DOHH2 (cell line): Measurements from ENCODE around the gene OR5AP2.
A peak's percentile ranks its signal among the peaks of the same experiment; 100 is the strongest.

Source experiments
- H3F3A ChIP-seq: fragments of 200-600 bp; sonication (generic), shearing (Covaris generic); 2 replicates; pipeline ENCODE4 v1.6.0; 2016; ENCODE audit warnings: antibody characterized with exemption, mild to moderate bottlenecking; ENCODE audit not compliant: control insufficient read depth, insufficient read depth
- H3K27ac ChIP-seq: fragments of 200-600 bp; sonication (generic); 2 replicates; pipeline ENCODE4 v1.5.1; 2014; ENCODE audit warnings: low read depth, mild to moderate bottlenecking, low read length, moderate library complexity
- H3K27me3 ChIP-seq: fragments of 200-600 bp; sonication (generic); 2 replicates; pipeline ENCODE4 v1.6.1; 2014; ENCODE audit warnings: mild to moderate bottlenecking, low read length, mixed read lengths; ENCODE audit not compliant: control insufficient read depth
- H3K36me3 ChIP-seq: fragments of 200-600 bp; sonication (generic); 2 replicates; pipeline ENCODE4 v1.6.1; 2014; ENCODE audit warnings: mild to moderate bottlenecking, low read length, moderate library complexity, mixed read lengths; ENCODE audit not compliant: control insufficient read depth
- H3K4me1 ChIP-seq: fragments of 200-600 bp; sonication (generic); 2 replicates; pipeline ENCODE4 v1.6.1; 2014; ENCODE audit warnings: mild to moderate bottlenecking, low read length, mixed read lengths; ENCODE audit not compliant: control insufficient read depth
- H3K4me2 ChIP-seq: fragments of 200-600 bp; sonication (generic); 2 replicates; pipeline ENCODE4 v1.6.0; 2014; ENCODE audit warnings: mild to moderate bottlenecking, low read length, moderate library complexity
- H3K4me3 ChIP-seq: fragments of 200-600 bp; sonication (generic); 2 replicates; pipeline ENCODE4 v1.5.1; 2014; ENCODE audit warnings: mild to moderate bottlenecking, low read length, mixed read lengths
- H3K79me2 ChIP-seq: fragments of 200-600 bp; sonication (generic); 2 replicates; pipeline ENCODE4 v1.6.1; 2014; ENCODE audit warnings: mild to moderate bottlenecking, low read length, mixed read lengths; ENCODE audit not compliant: control insufficient read depth
- H3K9me2 ChIP-seq: fragments of 200-600 bp; sonication (generic); replicated peaks from 2 replicates; pipeline ENCODE4 v1.6.1; 2014; ENCODE audit warnings: mild to moderate bottlenecking, low read length, mixed read lengths; ENCODE audit not compliant: control insufficient read depth
- H3K9me3 ChIP-seq: fragments of 200-600 bp; sonication (generic); 2 replicates; pipeline ENCODE4 v1.6.1; 2014; ENCODE audit warnings: antibody characterized with exemption, low read length, mixed read lengths; ENCODE audit not compliant: control insufficient read depth, insufficient read depth
- H4K20me1 ChIP-seq: fragments of 200-600 bp; sonication (generic); 2 replicates; pipeline ENCODE4 v1.6.0; 2014; ENCODE audit warnings: low read depth, mild to moderate bottlenecking, antibody characterized with exemption, low read length, moderate library complexity; ENCODE audit not compliant: control insufficient read depth, insufficient read depth
- EZH2phosphoT487 ChIP-seq: fragments of 200-600 bp; sonication (generic); IDR thresholded peaks from 2 replicates; pipeline ENCODE4 v1.6.1; 2017; ENCODE audit warnings: borderline replicate concordance, mild to moderate bottlenecking, antibody characterized with exemption, low read length, moderate library complexity, mixed read lengths
- TF ChIP-seq, protein P1 (sequence below): fragments of 200-600 bp; sonication (generic); IDR thresholded peaks from one replicate; pipeline ENCODE4 v1.5.1; 2014; ENCODE audit warnings: antibody characterized with exemption, mild to moderate bottlenecking, low read depth, low read length; ENCODE audit not compliant: poor library complexity, severe bottlenecking

Gene OR5AP2

DNA sequence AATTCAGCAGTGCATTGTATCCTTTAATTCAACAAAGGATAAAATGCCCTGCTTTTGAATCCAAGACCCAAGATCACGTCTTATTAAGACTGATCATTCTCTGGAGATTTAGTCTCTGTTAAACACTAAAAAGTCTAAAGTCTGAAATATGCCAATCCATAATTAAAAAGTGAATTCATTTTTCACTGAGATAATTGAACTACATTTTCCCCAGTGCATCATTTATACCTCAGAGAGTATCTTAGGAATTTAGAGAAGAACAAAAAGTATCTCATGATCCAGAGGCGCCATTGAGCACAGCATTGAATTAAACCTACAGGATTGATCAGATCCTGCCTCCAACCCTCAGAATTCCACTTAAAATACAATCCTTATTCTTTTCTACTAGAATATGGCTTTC is 5.4 kb downstream of the OR5AP2 start:
- H3K4me1 ChIP-seq: no peaks in the 10 kb centered on the region
- H3K9me2 ChIP-seq: no peaks in the 10 kb centered on the region
- no peaks in the 10 kb centered on the region for H3K79me2 ChIP-seq
- H3K4me3 ChIP-seq: no peak overlapping the region
- no peak overlapping the region for H3K27ac ChIP-seq
- no peaks in the 10 kb centered on the region for H3K27me3 ChIP-seq
- no peaks in the 10 kb centered on the region for H4K20me1 ChIP-seq
- H3K4me2 ChIP-seq: no peak overlapping the region
- no peaks in the 10 kb centered on the region for H3K36me3 ChIP-seq
- H3F3A ChIP-seq: no peaks in the 10 kb centered on the region
- no peak for TF ChIP-seq EZH2phosphoT487
- TF ChIP-seq, protein P1, sequence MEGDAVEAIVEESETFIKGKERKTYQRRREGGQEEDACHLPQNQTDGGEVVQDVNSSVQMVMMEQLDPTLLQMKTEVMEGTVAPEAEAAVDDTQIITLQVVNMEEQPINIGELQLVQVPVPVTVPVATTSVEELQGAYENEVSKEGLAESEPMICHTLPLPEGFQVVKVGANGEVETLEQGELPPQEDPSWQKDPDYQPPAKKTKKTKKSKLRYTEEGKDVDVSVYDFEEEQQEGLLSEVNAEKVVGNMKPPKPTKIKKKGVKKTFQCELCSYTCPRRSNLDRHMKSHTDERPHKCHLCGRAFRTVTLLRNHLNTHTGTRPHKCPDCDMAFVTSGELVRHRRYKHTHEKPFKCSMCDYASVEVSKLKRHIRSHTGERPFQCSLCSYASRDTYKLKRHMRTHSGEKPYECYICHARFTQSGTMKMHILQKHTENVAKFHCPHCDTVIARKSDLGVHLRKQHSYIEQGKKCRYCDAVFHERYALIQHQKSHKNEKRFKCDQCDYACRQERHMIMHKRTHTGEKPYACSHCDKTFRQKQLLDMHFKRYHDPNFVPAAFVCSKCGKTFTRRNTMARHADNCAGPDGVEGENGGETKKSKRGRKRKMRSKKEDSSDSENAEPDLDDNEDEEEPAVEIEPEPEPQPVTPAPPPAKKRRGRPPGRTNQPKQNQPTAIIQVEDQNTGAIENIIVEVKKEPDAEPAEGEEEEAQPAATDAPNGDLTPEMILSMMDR: no peak
- H3K9me3 ChIP-seq: no peaks in the 10 kb centered on the region

DNA sequence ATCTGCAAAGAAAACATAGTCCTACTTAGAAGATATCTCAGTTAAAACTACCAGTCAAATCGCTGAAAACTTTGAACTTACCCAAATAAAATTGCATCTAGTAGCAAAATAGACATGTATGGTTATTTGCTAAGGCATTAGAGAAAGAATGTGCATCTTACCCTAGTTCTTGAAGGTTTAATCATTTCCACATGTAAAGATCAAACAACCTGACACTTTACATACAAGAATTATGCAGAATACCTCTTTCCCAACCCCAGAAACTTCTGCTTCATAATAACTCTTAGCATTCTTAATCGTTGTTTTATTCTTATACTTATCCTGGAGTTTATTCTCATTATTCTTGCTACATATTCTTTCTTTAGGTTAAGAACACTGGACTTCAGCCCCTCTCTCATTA is 9.9 kb downstream of the OR5AP2 start:
- Histone ChIP-seq H3K79me2 (no peaks in the 10 kb centered on the region), H3K36me3 (no peaks in the 10 kb centered on the region), H3K9me3 (no peaks in the 10 kb centered on the region), H3K4me2 (no peak overlapping the region), H3K27me3 (no peaks in the 10 kb centered on the region), H3K4me1 (no peaks in the 10 kb centered on the region), H3K4me3 (no peak overlapping the region), H3F3A (no peaks in the 10 kb centered on the region), H3K9me2 (no peaks in the 10 kb centered on the region), H4K20me1 (no peaks in the 10 kb centered on the region), H3K27ac (no peak overlapping the region)
- TF ChIP-seq, protein P1: no peak
- no peak for TF ChIP-seq EZH2phosphoT487

DNA sequence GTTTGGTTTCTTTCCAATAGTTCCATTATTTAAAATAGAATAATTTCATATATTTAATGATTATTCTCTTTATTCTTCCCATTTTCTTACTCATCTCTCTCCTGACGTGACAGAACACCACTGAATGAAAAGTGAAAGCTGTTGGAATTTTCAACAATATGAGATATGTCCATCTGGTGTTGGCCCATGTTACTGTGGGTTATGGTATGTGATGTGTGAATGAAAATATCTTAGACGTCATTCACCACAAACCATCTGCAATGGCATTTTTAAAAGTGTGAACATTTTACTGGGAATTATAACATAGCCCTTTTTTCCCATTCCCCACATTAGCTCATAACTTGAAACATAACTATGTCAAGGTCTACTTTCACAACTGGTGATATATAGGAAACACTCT is 16.3 kb downstream of the OR5AP2 start:
- H3K4me2 ChIP-seq: no peak overlapping the region
- H3K4me3 ChIP-seq: no peak overlapping the region
- H3K4me1 ChIP-seq: no peaks in the 10 kb centered on the region
- H4K20me1 ChIP-seq: no peaks in the 10 kb centered on the region
- no peaks in the 10 kb centered on the region for H3F3A ChIP-seq
- H3K27ac ChIP-seq: no peak overlapping the region
- no peaks in the 10 kb centered on the region for H3K9me3 ChIP-seq
- H3K9me2 ChIP-seq: no peaks in the 10 kb centered on the region
- TF ChIP-seq, protein P1: no peak
- no peak for TF ChIP-seq EZH2phosphoT487
- no peaks in the 10 kb centered on the region for H3K79me2 ChIP-seq
- no peaks in the 10 kb centered on the region for H3K36me3 ChIP-seq
- H3K27me3 ChIP-seq: no peaks in the 10 kb centered on the region

DNA sequence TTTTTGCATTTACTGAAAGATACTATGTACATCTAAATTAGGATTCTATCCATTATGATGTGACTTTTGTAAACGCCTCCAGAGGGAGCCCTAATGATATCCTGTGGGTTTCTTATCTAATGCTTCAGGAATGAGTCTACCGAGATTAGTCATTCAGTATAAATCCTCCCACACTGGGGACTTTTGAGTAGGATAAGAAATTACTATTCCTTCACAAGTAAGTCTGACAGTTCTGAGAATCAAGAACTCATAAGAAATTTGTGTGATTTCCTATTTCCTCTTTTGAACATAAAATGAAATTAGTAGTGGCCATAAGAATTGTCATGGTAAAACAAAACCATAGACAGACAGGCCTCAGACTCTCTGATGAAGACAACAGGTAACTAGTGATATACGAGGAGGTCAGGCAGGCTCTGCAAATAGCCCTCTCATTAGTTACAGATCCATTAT is 17.6 kb downstream of the OR5AP2 start:
- H4K20me1 ChIP-seq: no peaks in the 10 kb centered on the region
- no peaks in the 10 kb centered on the region for H3K36me3 ChIP-seq
- no peaks in the 10 kb centered on the region for H3K9me2 ChIP-seq
- no peaks in the 10 kb centered on the region for H3K4me1 ChIP-seq
- H3K27me3 ChIP-seq: no peaks in the 10 kb centered on the region
- no peaks in the 10 kb centered on the region for H3K9me3 ChIP-seq
- no peak for TF ChIP-seq EZH2phosphoT487
- TF ChIP-seq, protein P1: peak; percentile 56
- no peak overlapping the region for H3K4me2 ChIP-seq
- H3K27ac ChIP-seq: no peak overlapping the region
- H3F3A ChIP-seq: no peaks in the 10 kb centered on the region
- H3K79me2 ChIP-seq: no peaks in the 10 kb centered on the region
- H3K4me3 ChIP-seq: no peak overlapping the region
